Measurements from ENCODE around the gene ADK. TPM values are rescaled to one million over a fixed set of nuclear protein-coding genes. Genes with fewer than 3 reads are reported as not detected.
"Not testable (repeated sequence)": the region's sequence is repeated elsewhere in the genome, so short reads cannot be mapped to it uniquely, and the experiment has no call there.

The ADK gene
- total RNA-seq, 1 donor from 2014 or later = 46.1 TPM

DNA sequence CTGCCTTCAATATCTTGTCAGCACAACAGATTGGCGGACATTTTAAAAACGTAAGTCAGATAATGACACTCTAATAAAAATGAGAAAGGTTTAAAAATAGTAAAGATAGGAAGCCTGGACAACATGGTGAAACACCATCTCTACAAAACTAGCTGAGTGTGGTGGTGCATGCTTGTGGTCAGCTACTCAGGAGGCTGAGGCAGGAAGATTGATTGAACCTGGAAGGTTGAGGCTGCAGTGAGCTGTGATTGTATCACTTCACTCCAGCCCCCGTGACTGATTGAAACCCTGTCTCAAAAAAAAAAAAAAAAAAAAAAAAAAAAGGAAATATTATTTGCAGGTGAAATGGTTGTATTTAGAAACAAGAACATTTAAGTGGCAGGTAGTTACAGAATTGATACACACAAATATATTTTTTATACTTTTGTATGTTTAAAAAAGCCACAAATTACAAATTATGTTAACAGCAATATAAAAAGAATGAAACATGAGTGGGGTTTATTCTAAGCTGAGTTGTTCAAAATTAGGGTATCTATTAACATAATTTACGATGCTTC lies 141.9 kb downstream of the ADK start:
- no peak for ATAC-seq (ENCODE audit: low read depth)
- CTCF ChIA-PET = interaction anchor here (0.6 kb wide), 1 partner anchor 80 kb away, joined by 3 read pairs; no protein-coding TSS in a partner anchor
- peak overlapping the region; percentile 7 for H3K27ac Mint-ChIP-seq

DNA sequence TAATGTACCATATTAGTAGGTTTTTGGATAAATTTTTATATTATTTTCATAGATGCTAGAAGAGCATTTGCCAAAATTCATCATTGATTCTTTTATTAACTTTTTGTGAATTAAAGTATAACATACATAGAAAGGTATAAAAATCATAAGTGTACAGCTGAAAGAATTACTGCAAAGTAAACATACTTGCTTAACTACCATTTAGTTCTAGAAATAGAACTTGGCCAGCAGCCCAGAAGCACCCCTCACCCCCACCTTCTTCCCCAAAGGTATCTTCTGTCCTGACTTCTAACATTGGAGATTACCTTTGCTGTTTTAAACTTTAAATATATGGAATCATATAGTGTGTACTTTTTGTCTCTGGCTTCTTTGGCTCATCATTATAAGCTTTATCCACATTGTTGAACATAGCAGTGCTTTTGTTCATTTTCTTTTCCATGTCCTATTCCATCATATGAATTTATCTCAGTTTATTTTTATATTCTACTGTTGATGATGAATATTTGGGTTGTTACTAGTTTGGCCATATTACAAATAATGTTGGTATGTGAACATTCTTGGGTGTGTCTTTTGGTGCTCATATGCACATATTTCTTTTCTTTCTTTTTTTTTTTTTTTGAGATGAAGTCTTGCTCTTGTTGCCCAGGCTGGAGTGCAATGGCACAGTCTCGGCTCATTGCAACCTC lies 142.8 kb downstream of the ADK start:
- ATAC-seq (ENCODE audit: low read depth) (no peak), DNase-seq (no peak)
- POLR2A ChIA-PET = no interaction called here
- Mint-ChIP-seq H3K4me1 (peaks cover 37% of the 10 kb centered on the region), H3K27ac (no peak overlapping the region), H3K9me3 (no peaks in the 10 kb centered on the region), H3K4me3 (no peak overlapping the region), H3K36me3 (ENCODE audit: low read depth) (peaks cover 17% of the 10 kb centered on the region), H3K27me3 (no peaks in the 10 kb centered on the region)
- intact Hi-C loops (cut with micrococcal nuclease) = loop anchor here (2.0 kb wide), 1 partner anchor 13 kb away; no protein-coding TSS in a partner anchor
- CTCF ChIA-PET = no interaction called here
- TF ChIP-seq, protein P1, sequence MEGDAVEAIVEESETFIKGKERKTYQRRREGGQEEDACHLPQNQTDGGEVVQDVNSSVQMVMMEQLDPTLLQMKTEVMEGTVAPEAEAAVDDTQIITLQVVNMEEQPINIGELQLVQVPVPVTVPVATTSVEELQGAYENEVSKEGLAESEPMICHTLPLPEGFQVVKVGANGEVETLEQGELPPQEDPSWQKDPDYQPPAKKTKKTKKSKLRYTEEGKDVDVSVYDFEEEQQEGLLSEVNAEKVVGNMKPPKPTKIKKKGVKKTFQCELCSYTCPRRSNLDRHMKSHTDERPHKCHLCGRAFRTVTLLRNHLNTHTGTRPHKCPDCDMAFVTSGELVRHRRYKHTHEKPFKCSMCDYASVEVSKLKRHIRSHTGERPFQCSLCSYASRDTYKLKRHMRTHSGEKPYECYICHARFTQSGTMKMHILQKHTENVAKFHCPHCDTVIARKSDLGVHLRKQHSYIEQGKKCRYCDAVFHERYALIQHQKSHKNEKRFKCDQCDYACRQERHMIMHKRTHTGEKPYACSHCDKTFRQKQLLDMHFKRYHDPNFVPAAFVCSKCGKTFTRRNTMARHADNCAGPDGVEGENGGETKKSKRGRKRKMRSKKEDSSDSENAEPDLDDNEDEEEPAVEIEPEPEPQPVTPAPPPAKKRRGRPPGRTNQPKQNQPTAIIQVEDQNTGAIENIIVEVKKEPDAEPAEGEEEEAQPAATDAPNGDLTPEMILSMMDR (IDR thresholded peaks at IDR 0.05) = no peak

More for the DNA sequence above, 141.9 kb downstream of the ADK start:
- Mint-ChIP-seq H3K4me1 (peaks cover 37% of the 10 kb centered on the region), H3K36me3 (ENCODE audit: low read depth) (peaks cover 14% of the 10 kb centered on the region), H3K9me3 (no peaks in the 10 kb centered on the region), H3K4me3 (no peak overlapping the region), H3K27me3 (no peaks in the 10 kb centered on the region)
- TF ChIP-seq, protein P1 (IDR thresholded peaks at IDR 0.05) = no peak
- DNase-seq = no peak
- intact Hi-C loops (cut with micrococcal nuclease) = loop anchor here (2.0 kb wide), 1 partner anchor 14 kb away; no protein-coding TSS in a partner anchor
- POLR2A ChIA-PET = no interaction called here

DNA sequence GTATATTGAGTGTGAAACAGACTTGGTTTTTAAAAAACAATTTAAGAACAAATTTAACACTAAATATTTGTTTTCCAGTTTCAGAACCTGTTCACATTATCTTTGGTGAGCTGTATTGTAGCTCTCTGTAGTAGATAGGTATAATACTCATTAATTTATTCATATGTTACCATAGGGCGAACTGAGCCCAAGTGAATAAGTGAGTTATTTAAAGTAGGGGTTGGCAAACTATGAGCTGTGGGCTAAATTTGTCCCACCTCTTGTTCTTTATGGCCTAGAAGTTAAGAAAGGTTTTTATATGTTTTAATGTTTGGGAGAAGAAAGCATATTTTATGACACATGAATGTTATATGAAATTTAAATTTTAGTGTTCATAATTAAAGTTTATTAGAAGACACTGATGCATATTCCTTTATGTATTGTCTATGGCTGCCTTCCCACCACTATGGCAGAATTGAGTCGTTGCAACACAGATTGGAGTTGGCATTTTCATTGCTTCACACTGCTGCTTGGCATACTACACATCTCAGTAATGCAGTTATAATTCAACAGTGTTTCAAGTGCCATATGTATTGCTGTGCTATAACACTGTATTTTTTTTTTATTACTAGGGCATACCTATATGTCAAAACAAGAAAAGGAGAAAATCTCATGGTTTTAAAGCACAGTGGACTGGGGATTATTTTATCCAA lies 146.5 kb downstream of the ADK start:
- H3K4me1 Mint-ChIP-seq = peaks cover 31% of the 10 kb centered on the region
- DNase-seq (no peak), ATAC-seq (ENCODE audit: low read depth) (no peak)
- H3K27me3 Mint-ChIP-seq = no peaks in the 10 kb centered on the region
- H3K27ac Mint-ChIP-seq = no peak overlapping the region
- H3K9me3 Mint-ChIP-seq = no peaks in the 10 kb centered on the region
- ChIA-PET CTCF (no interaction called here), POLR2A (no interaction called here)
- TF ChIP-seq, protein P1 (IDR thresholded peaks at IDR 0.05) = no peak
- no peak overlapping the region for H3K4me3 Mint-ChIP-seq
- peaks cover 10% of the 10 kb centered on the region for H3K36me3 Mint-ChIP-seq (ENCODE audit: low read depth)
- intact Hi-C loops (cut with micrococcal nuclease) = no loop called here

DNA sequence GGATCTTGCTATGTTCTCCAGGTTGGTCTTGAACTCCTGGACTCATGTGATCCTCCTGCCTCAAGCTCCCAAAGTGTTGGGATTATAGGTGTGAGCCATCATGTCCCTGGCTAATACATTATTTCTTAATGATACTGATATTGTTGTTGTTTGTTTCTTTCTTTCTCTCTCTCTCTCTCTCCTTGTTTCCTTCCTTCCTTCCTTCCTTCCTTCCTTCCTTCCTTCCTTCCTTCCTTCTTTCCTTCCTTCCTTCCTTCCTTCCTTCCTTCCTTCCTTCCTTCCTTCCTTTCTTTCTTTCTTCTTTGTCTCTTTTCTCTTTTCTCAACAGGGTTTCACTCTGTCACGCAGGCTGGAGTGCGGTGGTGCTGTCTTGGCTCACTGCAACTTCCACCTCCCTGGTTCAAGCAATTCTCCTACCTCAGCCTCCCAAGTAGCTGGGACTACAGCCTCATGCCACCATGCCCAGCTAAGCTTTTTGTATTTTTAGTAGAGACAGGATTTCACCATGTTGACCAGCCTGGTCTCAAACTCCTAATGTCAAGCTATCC lies 149.1 kb downstream of the ADK start:
- DNase-seq; H3K27me3 Mint-ChIP-seq; ATAC-seq (ENCODE audit: low read depth); CTCF ChIA-PET; H3K4me3 Mint-ChIP-seq; H3K36me3 Mint-ChIP-seq (ENCODE audit: low read depth); H3K9me3 Mint-ChIP-seq; intact Hi-C loops (cut with micrococcal nuclease): not testable (repeated sequence)
- POLR2A ChIA-PET = interaction anchor here (0.7 kb wide), 1 partner anchor 542 kb away, joined by 4 read pairs; no protein-coding TSS in a partner anchor
- Mint-ChIP-seq H3K27ac (peak overlapping the region; percentile 53), H3K4me1 (peaks cover 22% of the 10 kb centered on the region)

DNA sequence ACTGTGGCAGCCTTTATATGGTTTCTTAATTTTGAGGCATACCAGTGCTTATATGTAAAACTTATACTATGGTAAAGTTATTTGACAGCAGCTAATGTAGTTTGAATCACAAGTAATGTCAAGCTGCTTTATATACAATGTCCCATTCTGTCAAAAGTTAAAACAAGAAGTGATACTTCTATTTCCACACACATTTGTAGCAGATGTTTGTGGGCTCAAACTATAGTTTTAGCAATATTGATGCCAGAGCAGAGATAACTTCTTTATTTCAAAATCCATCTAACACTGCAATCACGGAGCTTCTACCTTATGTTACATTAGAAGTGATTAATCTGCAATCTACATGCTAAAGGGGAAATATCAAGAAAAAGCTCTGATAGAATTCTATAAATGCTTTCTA lies 149.6 kb downstream of the ADK start:
- ATAC-seq (ENCODE audit: low read depth) (peak; percentile 31), DNase-seq (no peak)
- TF ChIP-seq, protein P1 (IDR thresholded peaks at IDR 0.05) = no peak
- peak overlapping the region; percentile 53 for H3K27ac Mint-ChIP-seq
- intact Hi-C loops (cut with micrococcal nuclease) = no loop called here
- H3K36me3 Mint-ChIP-seq (ENCODE audit: low read depth) = peaks cover 13% of the 10 kb centered on the region
- ChIA-PET CTCF (no interaction called here), POLR2A (no interaction called here)
- no peak overlapping the region for H3K4me3 Mint-ChIP-seq
- H3K4me1 Mint-ChIP-seq = peaks cover 25% of the 10 kb centered on the region
- H3K9me3 Mint-ChIP-seq = no peaks in the 10 kb centered on the region
- no peaks in the 10 kb centered on the region for H3K27me3 Mint-ChIP-seq

Measured in activated B cell treated with CpG ODN at 0.5 μM for 24 hours (primary cell).